ENCODE data around the gene IFT122. TPM values are rescaled to one million over a fixed set of nuclear protein-coding genes. Genes with fewer than 3 reads are reported as not detected.
A peak's percentile ranks its signal among the peaks of the same experiment; 100 is the strongest.

IFT122 gene
- total RNA-seq, 6 donors from 2014 or later: 23.7 to 126 (median 29.1) TPM

DNA sequence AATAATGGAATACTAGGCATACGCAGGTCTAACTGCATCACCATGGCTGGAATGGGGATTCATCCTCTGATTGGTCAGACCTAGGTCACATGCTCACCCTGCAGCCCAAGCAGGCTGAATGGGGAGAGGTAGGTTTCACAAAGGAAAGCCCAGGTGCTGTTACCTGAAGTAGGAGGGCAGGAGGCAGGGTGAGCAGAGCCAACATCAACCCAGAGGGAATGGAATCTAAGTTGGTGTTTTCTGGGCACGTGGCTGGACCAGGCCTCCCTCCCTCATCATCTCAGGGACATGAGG lies 96.3 kb downstream of the IFT122 start:
- no peaks in the 10 kb centered on the region for H3K27me3 ChIP-seq
- 77 to 88% methylated on average over 2 of the region's 2 CpGs for WGBS, 2 donors
- no peak for DNase-seq
- TF ChIP-seq POLR2AphosphoS5 (IDR thresholded peaks at IDR 0.05): no peak
- no peak overlapping the region for H3K4me3 ChIP-seq
- no peak overlapping the region for H3K27ac ChIP-seq
- H3K4me1 ChIP-seq: no peaks in the 10 kb centered on the region
- no peaks in the 10 kb centered on the region for H3K36me3 ChIP-seq
- H3K9me3 ChIP-seq: no peaks in the 10 kb centered on the region
- ATAC-seq (ENCODE audit: low FRiP score in 2 of 2): no peak

DNA sequence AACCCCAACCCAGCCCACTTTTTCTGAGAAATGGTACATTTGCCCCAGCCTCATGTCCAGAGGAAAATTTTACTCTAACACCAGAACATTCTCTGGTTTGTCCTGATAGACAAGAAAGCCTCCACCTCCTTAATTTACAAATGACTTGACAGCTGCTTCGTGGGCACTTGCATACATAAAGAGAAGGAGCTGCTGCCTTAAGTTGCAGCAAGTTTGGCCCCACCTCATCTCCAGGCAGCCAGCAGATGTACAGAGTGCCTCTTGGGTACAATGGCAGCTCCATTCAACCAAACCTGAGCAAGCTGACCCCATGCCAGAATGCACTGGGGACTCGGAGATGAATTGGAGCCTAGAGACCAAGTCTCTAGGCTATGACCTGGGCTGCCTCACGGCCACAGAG lies 96.8 kb downstream of the IFT122 start:
- 77 to 93% methylated on average over 2 to 3 of the region's 3 CpGs for WGBS, 2 donors
- H3K27me3 ChIP-seq: no peaks in the 10 kb centered on the region
- H3K9me3 ChIP-seq: no peaks in the 10 kb centered on the region
- no peak overlapping the region for H3K4me3 ChIP-seq
- H3K36me3 ChIP-seq: no peaks in the 10 kb centered on the region
- ATAC-seq (ENCODE audit: low FRiP score in 2 of 2): no peak
- no peaks in the 10 kb centered on the region for H3K4me1 ChIP-seq
- TF ChIP-seq POLR2AphosphoS5 (IDR thresholded peaks at IDR 0.05) (no peak), POLR2A (IDR thresholded peaks at IDR 0.05) (no peak), EP300 (IDR thresholded peaks at IDR 0.05) (no peak)
- TF ChIP-seq, protein P1, sequence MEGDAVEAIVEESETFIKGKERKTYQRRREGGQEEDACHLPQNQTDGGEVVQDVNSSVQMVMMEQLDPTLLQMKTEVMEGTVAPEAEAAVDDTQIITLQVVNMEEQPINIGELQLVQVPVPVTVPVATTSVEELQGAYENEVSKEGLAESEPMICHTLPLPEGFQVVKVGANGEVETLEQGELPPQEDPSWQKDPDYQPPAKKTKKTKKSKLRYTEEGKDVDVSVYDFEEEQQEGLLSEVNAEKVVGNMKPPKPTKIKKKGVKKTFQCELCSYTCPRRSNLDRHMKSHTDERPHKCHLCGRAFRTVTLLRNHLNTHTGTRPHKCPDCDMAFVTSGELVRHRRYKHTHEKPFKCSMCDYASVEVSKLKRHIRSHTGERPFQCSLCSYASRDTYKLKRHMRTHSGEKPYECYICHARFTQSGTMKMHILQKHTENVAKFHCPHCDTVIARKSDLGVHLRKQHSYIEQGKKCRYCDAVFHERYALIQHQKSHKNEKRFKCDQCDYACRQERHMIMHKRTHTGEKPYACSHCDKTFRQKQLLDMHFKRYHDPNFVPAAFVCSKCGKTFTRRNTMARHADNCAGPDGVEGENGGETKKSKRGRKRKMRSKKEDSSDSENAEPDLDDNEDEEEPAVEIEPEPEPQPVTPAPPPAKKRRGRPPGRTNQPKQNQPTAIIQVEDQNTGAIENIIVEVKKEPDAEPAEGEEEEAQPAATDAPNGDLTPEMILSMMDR (IDR thresholded peaks at IDR 0.05): no peak
- no peak overlapping the region for H3K27ac ChIP-seq
- DNase-seq: no peak

DNA sequence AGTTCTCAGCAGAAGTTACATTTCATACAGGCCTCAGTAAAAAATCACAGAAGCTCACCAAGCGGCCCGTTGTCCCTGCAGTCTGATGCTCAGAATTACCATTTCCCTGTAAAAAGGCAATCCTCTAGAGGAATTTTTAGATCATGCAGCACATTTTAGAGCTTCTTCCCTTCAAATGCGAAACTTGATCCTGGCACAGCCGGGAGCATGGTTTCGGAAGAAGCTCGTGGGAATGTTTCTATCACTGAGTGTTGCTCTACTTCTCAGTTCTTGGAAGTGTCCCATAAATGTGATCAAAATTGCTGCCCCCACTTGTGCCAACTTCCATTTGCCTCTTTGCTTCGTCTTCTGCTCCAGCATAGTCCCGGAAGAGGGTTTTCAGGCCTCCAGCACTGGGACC lies 99.2 kb downstream of the IFT122 start:
- Histone ChIP-seq H3K9me3 (no peaks in the 10 kb centered on the region), H3K27ac (peak overlapping the region in 1 of 4 donors; percentile 1), H3K36me3 (no peaks in the 10 kb centered on the region), H3K4me1 (no peaks in the 10 kb centered on the region), H3K4me3 (no peak overlapping the region), H3K27me3 (no peaks in the 10 kb centered on the region)
- DNase-seq (no peak), ATAC-seq (ENCODE audit: low FRiP score in 2 of 2) (no peak)
- TF ChIP-seq, protein P1 (IDR thresholded peaks at IDR 0.05): no peak
- TF ChIP-seq POLR2A (IDR thresholded peaks at IDR 0.05) (no peak), EP300 (IDR thresholded peaks at IDR 0.05) (no peak), POLR2AphosphoS5 (IDR thresholded peaks at IDR 0.05) (no peak)
- 87 to 91% methylated on average over 8 of the region's 8 CpGs for WGBS, 2 donors

DNA sequence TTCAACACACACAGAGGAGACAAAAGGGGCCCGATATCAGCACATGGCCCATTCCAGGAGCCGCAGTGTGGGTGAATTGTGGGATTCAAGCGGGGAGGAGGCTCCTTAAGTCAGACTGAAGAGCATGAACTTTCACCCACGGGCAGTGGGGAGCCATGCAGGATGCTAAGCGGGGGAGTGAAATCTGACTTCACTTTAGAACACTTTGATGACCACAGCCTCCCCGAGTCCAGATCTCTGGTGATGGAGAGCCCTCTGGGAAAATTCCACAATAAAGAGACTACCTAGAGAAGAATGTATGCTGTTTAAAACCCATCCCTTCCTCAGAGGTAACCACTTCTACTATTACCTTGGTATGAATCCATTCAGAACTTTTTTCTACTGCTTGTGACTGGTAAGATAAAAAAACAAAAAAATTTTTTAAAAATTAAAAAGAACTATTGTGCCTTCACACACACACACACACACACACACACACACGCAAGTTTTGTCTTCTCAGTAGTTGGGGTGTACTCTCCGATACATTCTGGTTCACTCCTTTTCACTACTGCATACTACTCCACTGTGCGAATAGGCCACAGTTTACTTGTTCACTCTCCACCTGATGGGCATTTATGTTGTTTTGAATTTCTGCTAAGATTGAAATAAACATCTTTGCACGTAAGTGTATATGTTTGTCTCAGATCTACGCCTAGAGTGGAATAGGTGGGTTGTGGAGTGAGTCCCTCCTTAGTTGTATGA lies 100.9 kb downstream of the IFT122 start:
- Histone ChIP-seq H3K9me3 (no peaks in the 10 kb centered on the region), H3K27me3 (no peaks in the 10 kb centered on the region), H3K4me3 (no peak overlapping the region), H3K4me1 (no peaks in the 10 kb centered on the region), H3K36me3 (no peaks in the 10 kb centered on the region), H3K27ac (no peak overlapping the region)
- no peak for TF ChIP-seq POLR2AphosphoS5 (IDR thresholded peaks at IDR 0.05)
- WGBS, 2 donors: 92 to 93% methylated on average over 11 of the region's 11 CpGs
- DNase-seq (no peak), ATAC-seq (ENCODE audit: low FRiP score in 2 of 2) (no peak)

DNA sequence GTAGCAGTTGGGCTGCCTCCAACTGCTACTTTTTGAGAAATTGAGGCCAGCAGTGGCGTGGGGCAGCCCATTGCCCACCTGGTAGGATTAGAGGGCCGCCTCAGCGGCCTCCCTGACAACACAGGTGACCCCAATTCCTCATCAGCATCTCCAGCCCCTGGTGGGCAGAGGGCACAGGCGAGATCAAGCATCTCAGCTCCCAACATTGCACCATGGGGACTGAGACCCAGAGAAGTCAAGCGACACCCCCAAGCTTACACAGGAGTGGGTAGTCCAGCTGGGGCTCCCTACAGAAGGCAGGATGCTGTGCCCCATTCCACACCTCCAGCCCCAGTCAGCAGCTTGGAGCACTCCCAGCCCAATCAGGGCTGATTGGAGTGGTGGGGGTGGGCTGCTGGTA lies 102.7 kb downstream of the IFT122 start:
- ATAC-seq (ENCODE audit: low FRiP score in 2 of 2) (peak in 1 of 2 donors; percentile 6), DNase-seq (no peak)
- TF ChIP-seq, protein P1 (IDR thresholded peaks at IDR 0.05): no peak
- no peak for TF ChIP-seq POLR2A (IDR thresholded peaks at IDR 0.05)
- TF ChIP-seq EP300 (IDR thresholded peaks at IDR 0.05): no peak
- TF ChIP-seq POLR2AphosphoS5 (IDR thresholded peaks at IDR 0.05): no peak
- no peaks in the 10 kb centered on the region for H3K27me3 ChIP-seq
- H3K36me3 ChIP-seq: no peaks in the 10 kb centered on the region
- H3K4me1 ChIP-seq: no peaks in the 10 kb centered on the region
- no peak overlapping the region for H3K4me3 ChIP-seq
- H3K9me3 ChIP-seq: no peaks in the 10 kb centered on the region
- whole genome bisulfite sequencing, 2 donors: 89 to 100% methylated on average over 1 to 5 of the region's 5 CpGs
- no peak overlapping the region for H3K27ac ChIP-seq

DNA sequence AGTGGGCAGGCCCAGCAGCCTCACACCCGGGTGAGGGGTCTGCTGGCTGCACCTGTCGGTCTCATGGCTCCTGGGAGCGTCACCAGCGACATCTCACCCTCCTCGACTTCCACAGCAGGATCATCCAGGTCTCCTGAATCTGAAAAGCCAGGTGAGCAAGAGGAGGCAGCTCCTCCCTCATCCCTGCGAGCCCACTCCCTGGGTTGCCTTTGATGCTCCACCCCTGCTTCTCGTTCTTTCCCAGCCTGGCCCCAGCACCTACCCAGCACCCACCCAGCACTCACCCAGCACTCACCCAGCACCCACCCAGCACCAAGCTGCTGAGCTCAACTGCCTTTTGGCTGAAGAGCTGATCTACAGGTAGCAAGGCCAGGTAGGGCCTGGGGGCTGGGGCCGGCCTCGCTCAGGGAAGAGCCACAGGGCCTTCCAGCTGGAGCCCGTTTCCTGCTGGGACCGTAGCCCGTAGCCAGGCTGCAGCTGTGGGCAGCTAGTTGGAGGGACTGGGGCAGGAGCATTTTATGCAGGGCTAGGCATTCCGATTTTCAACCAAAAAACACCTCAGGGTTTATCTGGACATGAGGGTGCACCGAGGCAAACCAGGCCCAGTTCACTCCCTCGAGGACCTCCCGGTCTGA lies 103.2 kb downstream of the IFT122 start, which contains the start of gene H1-8:
Gene H1-8 (plus strand): TSS at position 20 of the 635 bp plus-strand sequence. CDS start 44 bp downstream, at position 64.
- Histone ChIP-seq H3K27me3 (no peaks in the 10 kb centered on the region), H3K4me3 (no peak within 1 kb of the TSS), H3K36me3 (no peaks in the 10 kb centered on the region), H3K4me1 (no peaks in the 10 kb centered on the region), H3K9me3 (no peaks in the 10 kb centered on the region), H3K27ac (no peak within 1 kb of the TSS)
- ATAC-seq (ENCODE audit: low FRiP score in 2 of 2) (peak; percentile 20 to 38), DNase-seq (no peak)
- TF ChIP-seq EP300 (IDR thresholded peaks at IDR 0.05): no peak
- no peak for TF ChIP-seq POLR2AphosphoS5 (IDR thresholded peaks at IDR 0.05)
- no peak for TF ChIP-seq POLR2A (IDR thresholded peaks at IDR 0.05)
- TF ChIP-seq, protein P1 (IDR thresholded peaks at IDR 0.05): no peak
- 96 to 97% methylated on average over 9 to 16 of the region's 16 CpGs for WGBS, 2 donors

Data from upper lobe of left lung (tissue), 6 donors.